Type B pancreatic cell (in vitro differentiated cells): ENCODE measurements around the gene NRCAM. TPM values are rescaled to one million over a fixed set of nuclear protein-coding genes. Genes with fewer than 3 reads are reported as not detected.

ENCODE experiments used
- DNase-seq: peaks from one replicate; pipeline ENCODE4 v3.0.0; 2021; ENCODE audit warnings: mixed read lengths; ENCODE audit not compliant: unreplicated experiment; ENCODE audit errors: extremely low spot score
- H3K27ac Mint-ChIP-seq: 2 replicates; pipeline ENCODE4 v1.8.0; 2021; ENCODE audit warnings: mild to moderate bottlenecking, mixed read lengths
- H3K27me3 Mint-ChIP-seq: 2 replicates; pipeline ENCODE4 v1.8.0; 2021; ENCODE audit warnings: mixed read lengths
- H3K36me3 Mint-ChIP-seq: 2 replicates; pipeline ENCODE4 v1.8.0; 2021; ENCODE audit warnings: mixed read lengths
- H3K4me1 Mint-ChIP-seq: one replicate; pipeline ENCODE4 v1.8.0; 2021; ENCODE audit warnings: mixed read lengths; ENCODE audit not compliant: unreplicated experiment
- H3K4me3 Mint-ChIP-seq: 2 replicates; pipeline ENCODE4 v1.8.0; 2021; ENCODE audit warnings: mild to moderate bottlenecking, mixed read lengths
- H3K9me3 Mint-ChIP-seq: 2 replicates; pipeline ENCODE4 v1.8.0; 2021; ENCODE audit warnings: mixed read lengths
- total RNA-seq: library from RNA; stranded (reverse); gene quantifications from 2 replicates; pipeline ENCODE4 v1.2.1, GENCODE V29; 2021; ENCODE audit warnings: low replicate concordance
- TF ChIP-seq, protein P1 (sequence below): fragments of 200-600 bp; sonication (generic); conservative IDR thresholded peaks from 2 replicates; pipeline ENCODE4 v1.5.0; 2021; ENCODE audit warnings: antibody characterized with exemption, mild to moderate bottlenecking

The NRCAM gene
- total RNA-seq, 1 donor from 2014 or later = 41.0 TPM

- Mint-ChIP-seq H3K9me3 (no peaks in the 10 kb centered on the region), H3K4me1 (no peaks in the 10 kb centered on the region), H3K27ac (no peak overlapping the region), H3K4me3 (no peak overlapping the region), H3K36me3 (no peaks in the 10 kb centered on the region), H3K27me3 (no peaks in the 10 kb centered on the region)
- TF ChIP-seq, protein P1, sequence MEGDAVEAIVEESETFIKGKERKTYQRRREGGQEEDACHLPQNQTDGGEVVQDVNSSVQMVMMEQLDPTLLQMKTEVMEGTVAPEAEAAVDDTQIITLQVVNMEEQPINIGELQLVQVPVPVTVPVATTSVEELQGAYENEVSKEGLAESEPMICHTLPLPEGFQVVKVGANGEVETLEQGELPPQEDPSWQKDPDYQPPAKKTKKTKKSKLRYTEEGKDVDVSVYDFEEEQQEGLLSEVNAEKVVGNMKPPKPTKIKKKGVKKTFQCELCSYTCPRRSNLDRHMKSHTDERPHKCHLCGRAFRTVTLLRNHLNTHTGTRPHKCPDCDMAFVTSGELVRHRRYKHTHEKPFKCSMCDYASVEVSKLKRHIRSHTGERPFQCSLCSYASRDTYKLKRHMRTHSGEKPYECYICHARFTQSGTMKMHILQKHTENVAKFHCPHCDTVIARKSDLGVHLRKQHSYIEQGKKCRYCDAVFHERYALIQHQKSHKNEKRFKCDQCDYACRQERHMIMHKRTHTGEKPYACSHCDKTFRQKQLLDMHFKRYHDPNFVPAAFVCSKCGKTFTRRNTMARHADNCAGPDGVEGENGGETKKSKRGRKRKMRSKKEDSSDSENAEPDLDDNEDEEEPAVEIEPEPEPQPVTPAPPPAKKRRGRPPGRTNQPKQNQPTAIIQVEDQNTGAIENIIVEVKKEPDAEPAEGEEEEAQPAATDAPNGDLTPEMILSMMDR = no peak
- no peak for DNase-seq
Measured at GRCh38 chr7:108253275-108254044, 202.8 kb downstream of the NRCAM start.

DNA sequence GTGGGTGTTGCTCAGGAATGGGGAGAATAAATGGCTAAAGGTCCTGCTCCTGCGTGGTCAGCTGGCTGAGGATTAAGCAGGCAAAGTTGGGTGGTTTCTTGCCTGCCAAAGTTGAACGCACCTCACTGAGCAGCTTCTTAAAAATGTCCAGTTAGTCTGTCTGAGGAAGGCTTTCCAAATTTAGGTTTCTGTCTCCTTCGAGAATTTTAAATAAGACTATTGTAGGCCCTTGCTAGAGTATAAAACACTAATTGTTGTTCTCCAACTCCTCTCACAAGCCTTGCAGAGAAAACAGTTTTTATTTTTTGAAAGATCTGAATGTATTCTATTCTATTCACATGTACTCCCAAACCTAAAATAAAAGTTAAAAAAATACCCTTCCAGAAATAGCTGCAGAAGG, 204.1 kb downstream of the NRCAM start:
- Mint-ChIP-seq H3K9me3 (no peaks in the 10 kb centered on the region), H3K4me1 (no peaks in the 10 kb centered on the region), H3K4me3 (no peak overlapping the region), H3K27ac (no peak overlapping the region), H3K36me3 (no peaks in the 10 kb centered on the region), H3K27me3 (no peaks in the 10 kb centered on the region)
- TF ChIP-seq, protein P1 = no peak
- DNase-seq = no peak

GRCh38 chr7:108251700-108252099, 204.5 kb downstream of the NRCAM start:
- Mint-ChIP-seq H3K36me3 (no peaks in the 10 kb centered on the region), H3K9me3 (no peaks in the 10 kb centered on the region), H3K27ac (no peak overlapping the region), H3K4me1 (no peaks in the 10 kb centered on the region), H3K27me3 (no peaks in the 10 kb centered on the region), H3K4me3 (no peak overlapping the region)
- TF ChIP-seq, protein P1 = no peak
- DNase-seq = no peak

DNA sequence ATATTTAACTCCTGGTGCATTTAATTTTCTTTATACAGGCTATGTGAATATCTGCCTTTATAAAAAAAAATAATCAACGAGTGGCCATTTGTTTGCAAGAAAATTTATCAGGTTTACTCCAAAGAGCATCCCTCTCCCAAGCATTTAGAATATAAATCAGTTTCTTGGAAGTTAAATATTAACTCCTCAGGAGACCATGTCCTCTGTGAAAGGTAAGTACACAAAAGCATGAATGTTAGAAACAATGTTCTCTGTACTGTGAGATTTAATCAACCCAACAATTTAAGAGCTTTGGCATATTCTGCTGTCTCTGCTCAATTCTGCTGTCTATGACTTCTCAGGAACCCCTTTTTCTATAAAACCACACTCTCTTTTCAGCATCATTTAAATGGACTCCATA, 206.8 kb downstream of the NRCAM start:
- H3K4me1 Mint-ChIP-seq = peaks cover 5% of the 10 kb centered on the region
- H3K27me3 Mint-ChIP-seq = no peaks in the 10 kb centered on the region
- no peaks in the 10 kb centered on the region for H3K36me3 Mint-ChIP-seq
- no peak overlapping the region for H3K27ac Mint-ChIP-seq
- TF ChIP-seq, protein P1 = no peak
- no peak for DNase-seq
- H3K4me3 Mint-ChIP-seq = no peak overlapping the region
- H3K9me3 Mint-ChIP-seq = no peaks in the 10 kb centered on the region

- Mint-ChIP-seq H3K4me1 (peaks cover 5% of the 10 kb centered on the region), H3K4me3 (no peak overlapping the region), H3K36me3 (no peaks in the 10 kb centered on the region), H3K27ac (no peak overlapping the region), H3K9me3 (no peaks in the 10 kb centered on the region), H3K27me3 (no peaks in the 10 kb centered on the region)
- TF ChIP-seq, protein P1 = no peak
- DNase-seq = no peak
Measured at GRCh38 chr7:108248821-108249220, 207.4 kb downstream of the NRCAM start.
